PC-9 (cell line): ENCODE data around the gene CDK5RAP2. TPM values are rescaled to one million over a fixed set of nuclear protein-coding genes. Genes with fewer than 3 reads are reported as not detected.

ENCODE experiments used
- BruUV-seq: library from RNA; stranded (reverse); fragments of 400-500 nt; replicated peaks from 2 replicates; lab custom pipeline; 2021; lab: Mats Ljungman, UMichigan
- CTCF ChIA-PET: fragments of 300-600 bp; sonication (Branson Sonifier 250); formaldehyde crosslinking; loops from one replicate; lab custom pipeline; 2022; ENCODE audit warnings: antibody characterized with exemption; lab: Charles Lee
- POLR2A ChIA-PET: fragments of 300-600 bp; sonication (Branson Sonifier 250); formaldehyde crosslinking; loops from one replicate; lab custom pipeline; 2022; ENCODE audit warnings: antibody characterized with exemption; ENCODE audit not compliant: unreplicated experiment; lab: Charles Lee
- DNase-seq, 2 experiments: peaks; one replicate each; pipeline versions ENCODE4 v3.0.0 to v3.0.0-alpha.2; 2015 to 2022; ENCODE audit warnings: mixed read lengths in 1 of 2
- H2AFZ ChIP-seq: fragments of 200-600 bp; sonication (generic); 2 replicates; pipeline ENCODE4 v1.8.1; 2017; ENCODE audit warnings: antibody characterized with exemption
- H3F3A ChIP-seq: fragments of 200-600 bp; sonication (generic); 2 replicates; pipeline ENCODE4 v1.8.1; 2017; ENCODE audit warnings: antibody characterized with exemption, mild to moderate bottlenecking, low read depth; ENCODE audit not compliant: insufficient read depth
- H3K27ac ChIP-seq: fragments of 200-600 bp; sonication (generic); 2 replicates; pipeline ENCODE4 v1.6.1; 2016; ENCODE audit warnings: mixed run types
- H3K27me3 ChIP-seq: fragments of 200-600 bp; sonication (generic); 2 replicates; pipeline ENCODE4 v1.6.1; 2016; ENCODE audit warnings: low read depth, mixed run types; ENCODE audit not compliant: insufficient read depth
- H3K36me3 ChIP-seq: fragments of 200-600 bp; sonication (generic); 2 replicates; pipeline ENCODE4 v1.6.1; 2016; ENCODE audit warnings: low read depth, mixed run types
- H3K4me1 ChIP-seq: fragments of 200-600 bp; sonication (generic); replicated peaks from 2 replicates; pipeline ENCODE4 v1.6.1; 2016; ENCODE audit warnings: mixed run types; ENCODE audit not compliant: insufficient read depth
- H3K4me2 ChIP-seq: fragments of 200-600 bp; sonication (generic); 2 replicates; pipeline ENCODE4 v1.6.1; 2017; ENCODE audit warnings: mixed run types
- H3K4me3 ChIP-seq: fragments of 200-600 bp; sonication (generic); 2 replicates; pipeline ENCODE4 v1.6.1; 2016; ENCODE audit warnings: mixed run types
- H3K79me2 ChIP-seq: fragments of 200-600 bp; sonication (generic); 2 replicates; pipeline ENCODE4 v1.6.1; 2017; ENCODE audit warnings: low read depth, mixed run types
- H3K9me2 ChIP-seq: fragments of 200-600 bp; sonication (generic); 2 replicates; pipeline ENCODE4 v1.8.1; 2017; ENCODE audit warnings: mild to moderate bottlenecking; ENCODE audit not compliant: insufficient read depth
- H3K9me3 ChIP-seq: fragments of 200-600 bp; sonication (generic); 2 replicates; pipeline ENCODE4 v1.8.1; 2016; ENCODE audit warnings: low read depth; ENCODE audit not compliant: insufficient read depth
- H4K20me1 ChIP-seq: fragments of 200-600 bp; sonication (generic); 2 replicates; pipeline ENCODE4 v1.8.1; 2017; ENCODE audit not compliant: insufficient read depth
- EZH2 ChIP-seq: fragments of 200-600 bp; sonication (generic); IDR thresholded peaks from 2 replicates; pipeline ENCODE4 v1.8.0; 2017; ENCODE audit warnings: antibody characterized with exemption, low read depth
- intact Hi-C: fragments of 100-400 bp; cut with micrococcal nuclease; formaldehyde crosslinking; loops from one replicate; pipeline ENCODE4 v1.10.0; 2022; ENCODE audit not compliant: unreplicated experiment
- total RNA-seq: library from RNA; stranded (reverse); gene quantifications from 2 replicates; pipeline ENCODE4 v1.2.3, GENCODE V29; 2021
- TF ChIP-seq, protein P1 (sequence below): fragments of 200-600 bp; sonication (generic); conservative IDR thresholded peaks from 2 replicates; pipeline ENCODE4 v1.6.1; 2017; ENCODE audit warnings: mixed run types, antibody characterized with exemption, mild to moderate bottlenecking, moderate library complexity

CDK5RAP2 gene
- total RNA-seq, 1 experiment from 2014 or later: 113 TPM

- Histone ChIP-seq H3K27me3 (no peaks in the 10 kb centered on the region), H2AFZ (no peak overlapping the region), H4K20me1 (no peaks in the 10 kb centered on the region), H3K4me2 (no peak overlapping the region), H3K9me2 (no peaks in the 10 kb centered on the region), H3K9me3 (no peaks in the 10 kb centered on the region), H3K27ac (no peak overlapping the region), H3F3A (no peaks in the 10 kb centered on the region), H3K79me2 (no peaks in the 10 kb centered on the region), H3K36me3 (0 out of 2 replicates have a peak, but pooled peaks cover 8% of the 10 kb centered on the region), H3K4me1 (no peaks in the 10 kb centered on the region), H3K4me3 (no peak overlapping the region)
- CTCF ChIA-PET: no interaction called here
- BruUV-seq: no TSS peak
- POLR2A ChIA-PET: interaction anchor here (0.6 kb wide), 1 partner anchor 18 kb away, joined by 3 read pairs; no protein-coding TSS in a partner anchor
- intact Hi-C loops: no loop called here
- no peak for DNase-seq
- TF ChIP-seq, protein P1, sequence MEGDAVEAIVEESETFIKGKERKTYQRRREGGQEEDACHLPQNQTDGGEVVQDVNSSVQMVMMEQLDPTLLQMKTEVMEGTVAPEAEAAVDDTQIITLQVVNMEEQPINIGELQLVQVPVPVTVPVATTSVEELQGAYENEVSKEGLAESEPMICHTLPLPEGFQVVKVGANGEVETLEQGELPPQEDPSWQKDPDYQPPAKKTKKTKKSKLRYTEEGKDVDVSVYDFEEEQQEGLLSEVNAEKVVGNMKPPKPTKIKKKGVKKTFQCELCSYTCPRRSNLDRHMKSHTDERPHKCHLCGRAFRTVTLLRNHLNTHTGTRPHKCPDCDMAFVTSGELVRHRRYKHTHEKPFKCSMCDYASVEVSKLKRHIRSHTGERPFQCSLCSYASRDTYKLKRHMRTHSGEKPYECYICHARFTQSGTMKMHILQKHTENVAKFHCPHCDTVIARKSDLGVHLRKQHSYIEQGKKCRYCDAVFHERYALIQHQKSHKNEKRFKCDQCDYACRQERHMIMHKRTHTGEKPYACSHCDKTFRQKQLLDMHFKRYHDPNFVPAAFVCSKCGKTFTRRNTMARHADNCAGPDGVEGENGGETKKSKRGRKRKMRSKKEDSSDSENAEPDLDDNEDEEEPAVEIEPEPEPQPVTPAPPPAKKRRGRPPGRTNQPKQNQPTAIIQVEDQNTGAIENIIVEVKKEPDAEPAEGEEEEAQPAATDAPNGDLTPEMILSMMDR: no peak
- no peak for TF ChIP-seq EZH2
These were observed 123.7 kb downstream of the CDK5RAP2 start for GRCh38 chr9:120456218-120456617.

DNA sequence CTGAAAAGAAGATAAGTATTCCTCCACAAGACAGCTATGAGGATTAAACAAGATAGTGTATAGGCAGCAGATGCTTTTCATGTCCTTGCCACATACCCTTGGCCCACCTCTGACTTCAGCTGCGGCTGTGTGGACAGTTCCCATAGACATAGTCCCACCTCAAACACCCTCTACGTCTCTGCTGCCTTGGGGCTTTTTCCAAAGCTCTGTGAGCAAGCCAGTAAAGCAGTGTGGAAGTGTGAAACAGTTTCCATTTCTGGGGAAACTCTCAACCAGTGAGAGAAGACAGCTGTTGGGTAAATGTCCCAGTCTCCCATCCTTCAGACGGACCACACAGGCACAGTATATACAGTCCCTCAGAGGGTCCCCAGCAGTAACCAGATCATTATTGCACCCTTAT is 125.5 kb downstream of the CDK5RAP2 start:
- no peaks in the 10 kb centered on the region for H3F3A ChIP-seq
- no peak overlapping the region for H3K27ac ChIP-seq
- H3K4me1 ChIP-seq: no peaks in the 10 kb centered on the region
- TF ChIP-seq EZH2: no peak
- TF ChIP-seq, protein P1: no peak
- H2AFZ ChIP-seq: no peak overlapping the region
- H4K20me1 ChIP-seq: no peaks in the 10 kb centered on the region
- H3K79me2 ChIP-seq: no peaks in the 10 kb centered on the region
- no peaks in the 10 kb centered on the region for H3K27me3 ChIP-seq
- BruUV-seq: no TSS peak
- CTCF ChIA-PET: no interaction called here
- no peaks in the 10 kb centered on the region for H3K9me3 ChIP-seq
- no peak overlapping the region for H3K4me2 ChIP-seq
- intact Hi-C loops: no loop called here
- no peaks in the 10 kb centered on the region for H3K9me2 ChIP-seq
- no peak for DNase-seq
- 0 out of 2 replicates have a peak, but pooled peaks cover 8% of the 10 kb centered on the region for H3K36me3 ChIP-seq
- H3K4me3 ChIP-seq: no peak overlapping the region
- POLR2A ChIA-PET: no interaction called here

DNA sequence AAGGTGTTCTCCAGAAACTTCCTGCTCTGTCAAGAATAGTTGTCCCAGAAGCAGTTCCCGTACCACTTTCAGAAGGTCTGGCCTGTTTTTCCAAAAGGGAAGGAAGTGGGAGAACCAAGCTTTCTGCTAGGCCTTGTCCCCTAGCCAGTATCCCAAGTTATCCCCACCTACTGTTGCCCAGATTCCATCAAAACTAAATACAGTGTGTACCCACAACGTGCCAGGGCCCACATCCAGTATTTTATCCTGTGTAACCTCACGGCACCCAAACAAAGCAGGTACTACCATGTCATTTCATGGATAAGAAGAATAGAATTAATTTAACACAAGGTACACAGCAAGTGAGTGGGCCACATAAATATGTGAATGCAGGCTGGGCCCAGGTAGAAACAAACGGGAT is 126.2 kb downstream of the CDK5RAP2 start:
- no peak for TF ChIP-seq EZH2
- TF ChIP-seq, protein P1: no peak
- ChIA-PET POLR2A (no interaction called here), CTCF (no interaction called here)
- no peaks in the 10 kb centered on the region for H4K20me1 ChIP-seq
- H3K4me1 ChIP-seq: no peaks in the 10 kb centered on the region
- no peak overlapping the region for H2AFZ ChIP-seq
- H3F3A ChIP-seq: no peaks in the 10 kb centered on the region
- H3K27me3 ChIP-seq: no peaks in the 10 kb centered on the region
- no peak overlapping the region for H3K4me3 ChIP-seq
- no peaks in the 10 kb centered on the region for H3K9me2 ChIP-seq
- intact Hi-C loops: no loop called here
- no peak overlapping the region for H3K27ac ChIP-seq
- no TSS peak for BruUV-seq
- H3K79me2 ChIP-seq: no peaks in the 10 kb centered on the region
- H3K9me3 ChIP-seq: no peaks in the 10 kb centered on the region
- H3K36me3 ChIP-seq: 0 out of 2 replicates have a peak, but pooled peaks cover 8% of the 10 kb centered on the region
- H3K4me2 ChIP-seq: no peak overlapping the region
- DNase-seq: no peak
